Melanocyte of skin (primary cell): ENCODE measurements around the gene ADAM11. TPM values are rescaled to one million over a fixed set of nuclear protein-coding genes. Genes with fewer than 3 reads are reported as not detected.

ENCODE experiments used
- small RNA-seq, 2 donors: library from RNA; depleted of rRNA; stranded (forward); fragments of <200 nt; gene quantifications; one replicate each; pipeline ENCODE3, GENCODE V24; 2012
- total RNA-seq, 2 donors: library from RNA; depleted of rRNA; stranded (reverse); fragments of >200 nt; gene quantifications; 2 replicates each; pipeline ENCODE4 v1.2.3, GENCODE V29; 2012

ADAM11 gene
- total RNA-seq = 1 to 10 TPM in 1 of 2 donors, under 1 TPM in 1; 1.00 to 2.1 TPM

GRCh38 chr17:44758414-44759085 is at the start of gene ADAM11:
Gene ADAM11 (plus strand): TSS chr17:44758988. CDS start chr17:44759200, 212 bp downstream.

GRCh38 chr17:44829523-44830358 is 71.0 kb downstream of the ADAM11 start, which contains the start of gene GJC1:
Gene GJC1 (minus strand): TSS chr17:44830287. CDS start chr17:44805817, 24,470 bp downstream.

Small RNA genes lying within 50 kb of the gene (small RNA-seq; reads per million reads assigned to genes)
- 0 reads per million in 2 donors for gene RN7SL819P

Other genes starting within 250 kb of the ADAM11 start
- 1 to 10 TPM; 2.8 to 3.3 TPM for gene FZD2, start 201.5 kb upstream of the ADAM11 start, total RNA-seq
- gene MEIOC, start 102.5 kb upstream of the ADAM11 start, total RNA-seq = under 1 TPM; 0.33 to 0.34 TPM
- 10 to 100 TPM; 51.6 to 78.3 TPM for gene CCDC43, start 69.2 kb upstream of the ADAM11 start, total RNA-seq
- gene DBF4B, start 50.3 kb upstream of the ADAM11 start, total RNA-seq = 10 to 100 TPM in 1 of 2 donors, 1 to 10 TPM in 1; 8.9 to 17.0 TPM
- 10 to 100 TPM; 10.3 to 24.3 TPM for gene GJC1, start 71.3 kb downstream of the ADAM11 start, total RNA-seq
- not detected for gene HIGD1B, start 88.9 kb downstream of the ADAM11 start, total RNA-seq
- 100 to 1,000 TPM in 1 of 2 donors, 10 to 100 TPM in 1; 93.9 to 131 TPM for gene EFTUD2, start 140.5 kb downstream of the ADAM11 start, total RNA-seq
- gene GFAP, start 156.5 kb downstream of the ADAM11 start, total RNA-seq = not detected
- 10 to 100 TPM in 1 of 2 donors, 1 to 10 TPM in 1; 3.8 to 13.3 TPM for gene KIF18B, start 188.8 kb downstream of the ADAM11 start, total RNA-seq
- gene C1QL1, start 209.3 kb downstream of the ADAM11 start, total RNA-seq = under 1 TPM; under 0.01 to 0.33 TPM